Skin epidermis (tissue), 12 donors: ENCODE results near the gene IQCN.

Experiments
- H3K27ac ChIP-seq, 21 experiments: fragments of 200-600 bp; sonication (generic) in 11 of 21; one replicate each; pipeline ENCODE4 v1.5.0; 2020; ENCODE audit warnings: mild to moderate bottlenecking in 3 of 21, inconsistent platforms in 2 of 21, moderate library complexity in 2 of 21
- H3K4me3 ChIP-seq, 7 experiments: fragments of 200-600 bp; sonication (generic) in 2 of 7; one replicate each; pipeline ENCODE4 v1.5.0; 2020; ENCODE audit warnings: inconsistent platforms in 2 of 7, mild to moderate bottlenecking in 2 of 7, moderate library complexity in 1 of 7

Gene IQCN, protein sequence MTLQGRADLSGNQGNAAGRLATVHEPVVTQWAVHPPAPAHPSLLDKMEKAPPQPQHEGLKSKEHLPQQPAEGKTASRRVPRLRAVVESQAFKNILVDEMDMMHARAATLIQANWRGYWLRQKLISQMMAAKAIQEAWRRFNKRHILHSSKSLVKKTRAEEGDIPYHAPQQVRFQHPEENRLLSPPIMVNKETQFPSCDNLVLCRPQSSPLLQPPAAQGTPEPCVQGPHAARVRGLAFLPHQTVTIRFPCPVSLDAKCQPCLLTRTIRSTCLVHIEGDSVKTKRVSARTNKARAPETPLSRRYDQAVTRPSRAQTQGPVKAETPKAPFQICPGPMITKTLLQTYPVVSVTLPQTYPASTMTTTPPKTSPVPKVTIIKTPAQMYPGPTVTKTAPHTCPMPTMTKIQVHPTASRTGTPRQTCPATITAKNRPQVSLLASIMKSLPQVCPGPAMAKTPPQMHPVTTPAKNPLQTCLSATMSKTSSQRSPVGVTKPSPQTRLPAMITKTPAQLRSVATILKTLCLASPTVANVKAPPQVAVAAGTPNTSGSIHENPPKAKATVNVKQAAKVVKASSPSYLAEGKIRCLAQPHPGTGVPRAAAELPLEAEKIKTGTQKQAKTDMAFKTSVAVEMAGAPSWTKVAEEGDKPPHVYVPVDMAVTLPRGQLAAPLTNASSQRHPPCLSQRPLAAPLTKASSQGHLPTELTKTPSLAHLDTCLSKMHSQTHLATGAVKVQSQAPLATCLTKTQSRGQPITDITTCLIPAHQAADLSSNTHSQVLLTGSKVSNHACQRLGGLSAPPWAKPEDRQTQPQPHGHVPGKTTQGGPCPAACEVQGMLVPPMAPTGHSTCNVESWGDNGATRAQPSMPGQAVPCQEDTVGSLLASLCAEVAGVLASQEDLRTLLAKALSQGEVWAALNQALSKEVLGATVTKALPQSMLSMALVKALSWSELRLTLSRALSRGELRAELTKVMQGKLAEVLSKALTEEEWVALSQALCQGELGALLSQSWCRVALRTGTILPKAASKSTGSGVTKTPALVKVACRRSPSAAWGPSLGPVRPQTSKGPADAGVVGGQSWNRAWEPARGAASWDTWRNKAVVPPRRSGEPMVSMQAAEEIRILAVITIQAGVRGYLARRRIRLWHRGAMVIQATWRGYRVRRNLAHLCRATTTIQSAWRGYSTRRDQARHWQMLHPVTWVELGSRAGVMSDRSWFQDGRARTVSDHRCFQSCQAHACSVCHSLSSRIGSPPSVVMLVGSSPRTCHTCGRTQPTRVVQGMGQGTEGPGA (N-terminal part only)

DNA sequence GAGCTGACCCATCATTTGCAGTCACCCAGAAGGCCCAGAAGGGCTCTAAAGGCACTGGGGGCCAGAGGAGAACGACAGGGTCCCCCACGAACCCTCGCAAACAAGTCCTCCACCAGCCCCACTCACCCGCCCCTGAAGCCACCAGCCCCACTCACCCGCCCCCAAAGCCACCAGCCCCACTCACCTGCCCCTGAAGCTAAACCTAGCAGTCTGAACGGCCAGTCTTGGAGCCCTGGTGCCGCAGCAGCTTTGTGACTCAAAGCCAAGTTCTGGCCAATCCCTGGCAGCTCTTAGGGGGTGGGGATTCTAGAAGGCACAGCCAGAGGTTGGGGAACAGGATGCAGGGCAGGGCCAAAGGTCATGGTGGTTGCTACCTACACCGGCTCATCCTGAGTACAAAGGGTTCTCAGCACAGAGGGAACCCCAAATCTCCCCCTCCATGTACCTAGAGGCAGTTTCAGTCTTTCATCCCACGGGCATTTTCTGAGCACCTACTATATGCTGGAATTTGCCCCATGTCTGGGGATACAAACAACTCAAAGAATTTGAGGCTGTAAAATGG lies at the start of gene IQCN:
TSS of gene IQCN (minus strand) at position 234 of the 562 bp plus-strand sequence. CDS start 4,974 bp downstream, outside the sequence.
- no peak within 1 kb of the TSS for H3K4me3 ChIP-seq
- H3K27ac ChIP-seq: peak within 1 kb of the TSS in 10 of 21 experiments; percentile 1 to 65 (median 38)

DNA sequence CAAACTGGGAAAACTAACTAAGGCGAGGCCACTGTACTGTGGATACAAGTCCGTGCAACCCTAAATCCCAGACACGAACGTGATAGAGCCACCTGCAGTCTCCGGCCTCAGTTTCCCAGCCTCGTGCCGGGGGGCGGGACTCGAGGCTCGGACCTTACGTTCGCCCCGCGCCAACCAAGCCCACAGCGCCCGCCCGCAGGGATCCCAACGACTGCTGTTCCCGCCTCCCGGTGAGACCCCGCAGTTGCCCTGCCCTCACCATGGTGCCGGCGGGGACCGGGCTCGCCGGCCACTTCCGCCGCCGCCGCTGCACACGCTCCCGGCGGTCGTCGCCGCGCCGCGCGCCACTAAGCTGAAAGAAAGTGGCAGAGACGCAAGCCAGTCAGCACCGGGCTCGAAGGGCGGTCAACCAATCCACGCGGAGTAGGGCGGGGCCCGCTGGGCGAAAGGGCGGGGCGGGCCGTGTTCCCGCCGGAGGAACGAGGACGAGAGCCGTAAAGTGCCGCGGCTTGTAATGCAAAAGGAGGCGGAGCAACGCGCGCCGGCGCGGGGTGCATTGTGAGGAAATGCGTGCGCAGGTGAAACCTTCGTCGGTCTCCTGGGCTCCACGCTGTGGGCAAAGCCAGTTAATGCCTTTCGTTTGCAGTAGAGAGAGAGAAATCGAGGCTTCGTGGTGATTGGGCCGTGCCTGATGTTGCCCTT lies 48.7 kb upstream of the IQCN start, which contains the start of gene LSM4:
TSS of gene LSM4 (minus strand) at position 318 of the 702 bp plus-strand sequence. CDS start at position 262, 56 bp downstream.
- Histone ChIP-seq H3K4me3 (peak within 1 kb of the TSS; percentile 55 to 93 (median 73)), H3K27ac (peak within 1 kb of the TSS; percentile 52 to 95 (median 90))

DNA sequence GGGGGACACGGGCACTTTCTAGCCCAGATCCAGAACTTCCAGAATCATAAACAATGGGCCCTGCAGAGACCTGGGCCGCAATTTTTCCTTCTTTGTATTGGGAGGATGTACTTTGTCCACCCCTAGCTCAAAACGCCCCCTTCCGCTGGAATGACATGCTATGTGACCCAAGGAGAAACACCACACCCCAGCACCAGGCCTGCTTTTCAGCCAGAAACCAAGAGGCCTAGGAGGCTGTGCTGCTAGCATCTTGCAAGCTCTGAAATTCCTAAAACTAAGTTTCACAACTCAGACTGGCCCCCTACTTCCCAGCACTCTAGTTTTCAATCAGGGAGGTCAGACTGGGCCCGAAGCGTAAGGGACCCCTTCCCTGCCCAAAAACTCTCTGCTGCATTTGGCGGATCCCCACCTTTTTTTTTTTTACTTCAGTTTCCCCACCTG lies 48.1 kb upstream of the IQCN start:
- Histone ChIP-seq H3K4me3 (peak overlapping the region; percentile 55 to 93 (median 73)), H3K27ac (peak overlapping the region; percentile 52 to 95 (median 90))

DNA sequence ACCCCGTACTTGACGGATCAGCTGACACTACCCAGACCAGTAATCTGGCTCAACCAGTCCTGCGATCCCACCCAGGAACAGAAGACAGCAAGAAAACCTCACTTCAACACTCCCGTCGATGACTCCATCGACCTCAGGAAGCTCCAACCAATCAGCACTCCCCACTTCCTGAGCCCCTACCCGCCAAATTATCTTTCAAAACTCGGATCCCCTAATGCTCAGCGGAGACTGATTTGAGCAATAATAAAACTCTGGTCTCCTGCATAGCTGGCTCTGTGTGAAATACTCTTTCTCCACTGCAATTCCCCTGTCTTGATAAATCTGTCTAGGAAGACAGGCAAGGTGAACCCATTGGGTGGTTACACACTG lies 47.5 kb upstream of the IQCN start:
- Histone ChIP-seq H3K27ac (peak overlapping the region in 19 of 21 experiments; percentile 81 to 95 (median 90)), H3K4me3 (peak overlapping the region in 3 of 7 experiments; percentile 55 to 73 (median 62))

DNA sequence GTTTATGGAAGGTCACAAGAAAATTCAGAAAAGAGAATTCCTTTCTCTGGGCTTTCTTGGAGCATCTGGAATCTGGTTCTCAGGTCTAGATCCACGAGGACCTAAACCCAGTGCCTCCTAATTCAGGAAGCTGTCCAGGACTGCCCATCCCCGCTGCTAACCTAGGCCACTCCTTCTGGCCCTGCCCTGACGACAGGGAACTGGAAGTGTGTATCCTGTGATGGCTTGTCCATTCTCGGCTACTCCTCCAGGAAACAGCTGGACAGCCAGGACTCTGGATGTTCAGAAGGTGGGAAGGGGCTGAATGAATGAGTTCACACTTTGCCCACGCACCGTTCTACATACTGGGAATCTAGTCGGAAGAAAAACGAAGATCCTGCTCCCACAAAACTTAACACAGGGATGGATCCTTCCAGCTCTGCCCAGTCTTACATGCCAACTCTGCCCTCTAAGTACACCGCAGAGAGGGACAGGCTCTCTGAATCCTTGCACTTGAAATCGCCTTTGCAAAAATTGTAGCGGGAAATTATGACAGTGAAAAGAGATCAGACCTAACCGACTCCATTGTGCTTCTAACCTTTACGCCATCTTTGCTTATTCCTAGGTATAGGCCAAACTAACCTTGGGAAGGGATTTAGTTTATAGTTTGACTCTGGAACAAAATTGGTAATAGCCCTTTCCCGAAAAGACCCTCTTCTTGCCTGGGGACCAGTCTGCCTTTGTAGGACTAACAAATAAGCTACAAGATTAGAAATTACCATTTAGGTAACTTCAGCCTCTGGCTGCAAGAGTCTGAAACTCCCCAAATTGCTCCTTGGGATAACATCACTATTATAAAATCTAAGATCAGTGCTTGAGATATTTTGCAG lies 46.8 kb upstream of the IQCN start:
- Histone ChIP-seq H3K4me3 (peak overlapping the region in 1 of 7 experiments; percentile 62), H3K27ac (peak overlapping the region in 17 of 21 experiments; percentile 33 to 95 (median 90))

DNA sequence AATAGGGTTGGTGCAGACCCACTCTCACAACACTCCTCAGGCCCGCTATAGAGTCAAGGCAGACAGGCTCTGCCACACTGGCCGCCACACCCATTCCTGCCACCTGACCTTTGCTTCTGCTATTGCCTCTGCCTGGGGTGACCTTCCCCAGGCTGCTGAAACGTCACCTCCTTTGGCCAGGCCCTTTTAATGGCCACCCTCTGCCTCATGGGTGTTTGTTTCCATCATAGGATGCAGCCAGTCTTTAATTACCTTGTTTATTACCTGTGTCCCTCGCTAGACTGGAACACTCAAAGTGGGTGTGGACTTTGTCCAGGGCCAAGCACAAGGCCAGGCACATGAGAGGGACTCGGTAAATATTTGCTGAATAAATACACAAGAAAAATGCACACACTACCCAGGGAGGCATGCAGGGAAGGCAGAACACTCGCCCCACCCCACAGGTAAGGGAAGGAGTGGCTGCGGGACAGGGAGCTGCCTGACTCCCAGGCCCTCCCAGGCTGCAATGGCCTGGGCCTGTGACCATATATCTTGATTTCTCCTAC lies 45.4 kb upstream of the IQCN start:
- Histone ChIP-seq H3K4me3 (no peak overlapping the region), H3K27ac (peak overlapping the region in 17 of 21 experiments; percentile 11 to 93 (median 77))

DNA sequence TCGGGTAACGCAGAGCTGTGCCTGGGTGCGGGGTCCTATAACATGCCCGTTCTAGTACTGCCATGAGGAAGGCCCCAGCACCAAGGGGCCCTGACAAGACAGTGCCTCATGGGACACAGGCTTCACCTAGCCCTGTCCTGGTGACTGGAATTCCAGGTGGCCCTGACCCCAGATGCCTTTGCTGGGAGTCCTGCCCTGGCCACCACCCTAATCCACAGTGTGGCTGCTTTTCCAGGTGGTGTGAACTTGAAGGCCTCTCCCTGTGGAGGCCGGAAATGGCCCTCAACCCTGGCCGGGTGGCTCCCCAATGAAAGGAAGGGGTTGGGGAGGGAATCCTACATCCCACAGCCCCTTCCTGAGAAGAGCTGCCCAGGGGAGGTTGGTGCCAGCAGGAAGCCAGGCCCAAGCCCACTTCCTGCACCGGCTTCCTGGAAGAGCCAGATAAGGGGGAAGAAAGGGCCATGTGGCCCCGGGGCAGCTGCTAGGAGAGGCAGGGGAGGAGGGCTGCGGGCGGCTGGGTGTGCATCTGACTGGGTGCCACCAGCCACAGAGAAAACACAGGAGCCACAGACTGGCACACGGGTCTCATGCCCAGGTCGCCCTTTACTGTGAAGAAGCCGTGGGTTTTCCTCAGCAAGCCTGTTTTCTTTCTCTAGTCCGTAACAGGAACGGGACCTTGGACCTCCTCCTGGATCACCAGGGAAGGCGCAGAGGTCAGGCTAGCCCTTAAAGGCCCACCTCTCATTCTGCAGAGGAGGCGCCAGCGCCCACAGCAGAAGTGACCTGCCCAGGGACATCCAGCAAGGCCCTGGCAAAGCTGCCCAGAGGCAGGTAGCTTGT lies 43.9 kb upstream of the IQCN start:
- H3K4me3 ChIP-seq: no peak overlapping the region
- H3K27ac ChIP-seq: peak overlapping the region; percentile 40 to 93 (median 77)

DNA sequence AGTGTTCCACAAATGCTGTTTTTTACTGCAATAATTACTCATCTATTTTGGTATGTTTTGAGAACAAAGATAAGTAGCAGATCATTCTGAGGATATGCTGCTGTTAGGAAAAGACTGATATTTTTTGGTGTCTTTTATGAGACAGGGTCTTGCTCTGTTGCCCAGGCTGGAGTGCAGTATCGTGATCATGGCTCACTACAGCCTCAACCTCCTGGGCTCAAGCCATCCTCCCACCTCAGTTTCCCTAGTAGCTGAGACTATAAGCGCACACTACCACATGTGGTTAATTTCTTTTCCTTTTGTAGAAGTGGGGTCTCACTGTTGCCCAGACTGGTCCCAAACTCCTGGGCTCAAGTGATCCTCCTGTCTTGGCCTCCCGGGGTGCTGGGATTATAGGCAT lies 39.1 kb upstream of the IQCN start:
- Histone ChIP-seq H3K4me3 (no peak overlapping the region), H3K27ac (no peak overlapping the region)

DNA sequence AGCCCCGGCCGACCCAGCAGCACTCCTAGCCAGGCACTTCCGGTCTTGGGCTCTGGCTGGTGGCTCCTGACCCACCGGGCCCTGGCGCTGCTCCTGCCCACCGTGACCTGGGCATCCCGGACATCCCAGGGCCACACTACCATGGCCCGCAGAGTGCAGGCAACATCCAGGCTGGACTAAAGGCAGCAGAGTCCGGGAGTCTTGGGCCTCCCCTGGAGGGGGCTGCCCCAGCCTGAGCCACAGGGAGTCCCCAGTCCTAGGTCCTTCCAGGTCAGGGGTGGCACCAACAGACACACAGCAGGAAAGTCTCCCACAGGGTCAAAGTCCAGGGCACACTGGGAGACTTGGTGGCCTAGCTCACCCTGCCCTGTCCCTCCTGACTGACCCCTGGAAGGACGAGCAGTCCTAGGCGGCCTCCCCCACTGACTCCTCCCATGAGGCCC lies 37.9 kb upstream of the IQCN start:
- Histone ChIP-seq H3K4me3 (no peak overlapping the region), H3K27ac (no peak overlapping the region)

DNA sequence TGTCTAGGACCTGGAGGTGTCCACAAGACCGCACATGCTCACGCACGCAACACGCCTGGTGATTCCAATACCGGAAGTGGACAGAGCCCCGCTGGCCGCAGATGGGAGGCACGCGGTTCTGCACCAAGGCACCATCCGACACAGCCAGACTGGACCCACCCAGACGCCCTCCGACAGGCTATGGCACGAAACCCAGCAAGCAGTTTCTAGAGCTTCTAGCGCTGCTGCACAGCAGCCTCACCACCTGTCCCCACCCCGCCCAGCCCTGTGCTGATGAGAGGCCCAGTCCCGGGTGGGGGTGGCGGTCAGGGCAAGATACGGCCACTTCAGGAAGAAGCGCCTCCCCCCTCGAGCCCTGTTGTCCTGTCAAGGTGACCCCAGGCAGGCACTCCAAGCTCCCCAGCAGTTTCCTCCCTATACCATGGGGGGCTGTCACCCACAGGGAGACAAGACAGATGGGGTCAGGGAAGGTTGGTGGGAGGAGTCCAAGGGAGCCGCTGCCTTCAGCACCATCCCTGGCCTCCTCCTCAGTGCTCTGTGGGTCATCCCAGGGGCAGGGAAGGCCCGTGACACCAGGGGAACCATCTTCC lies 37.3 kb upstream of the IQCN start:
- Histone ChIP-seq H3K27ac (no peak overlapping the region), H3K4me3 (no peak overlapping the region)

DNA sequence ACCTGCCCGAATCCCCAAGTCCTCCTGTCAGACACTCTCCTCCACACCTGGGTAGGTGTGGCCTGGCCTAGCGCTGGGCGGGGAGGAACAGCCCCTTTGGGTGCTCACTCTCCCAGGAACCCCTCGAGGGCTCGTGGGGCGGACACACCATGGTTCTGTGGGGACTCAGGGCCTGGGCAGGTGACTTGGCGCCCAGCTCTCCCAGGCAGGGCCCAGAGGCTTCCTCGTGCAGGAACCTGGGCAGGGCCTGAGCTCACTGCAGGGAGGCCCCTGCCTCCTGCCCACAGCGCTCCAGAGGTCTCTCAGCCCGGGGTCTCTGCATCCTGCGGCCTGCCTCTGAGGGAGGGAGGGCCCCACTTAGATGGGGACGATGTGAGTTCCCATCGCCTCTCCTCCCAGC lies 36.7 kb upstream of the IQCN start:
- no peak overlapping the region for H3K4me3 ChIP-seq

DNA sequence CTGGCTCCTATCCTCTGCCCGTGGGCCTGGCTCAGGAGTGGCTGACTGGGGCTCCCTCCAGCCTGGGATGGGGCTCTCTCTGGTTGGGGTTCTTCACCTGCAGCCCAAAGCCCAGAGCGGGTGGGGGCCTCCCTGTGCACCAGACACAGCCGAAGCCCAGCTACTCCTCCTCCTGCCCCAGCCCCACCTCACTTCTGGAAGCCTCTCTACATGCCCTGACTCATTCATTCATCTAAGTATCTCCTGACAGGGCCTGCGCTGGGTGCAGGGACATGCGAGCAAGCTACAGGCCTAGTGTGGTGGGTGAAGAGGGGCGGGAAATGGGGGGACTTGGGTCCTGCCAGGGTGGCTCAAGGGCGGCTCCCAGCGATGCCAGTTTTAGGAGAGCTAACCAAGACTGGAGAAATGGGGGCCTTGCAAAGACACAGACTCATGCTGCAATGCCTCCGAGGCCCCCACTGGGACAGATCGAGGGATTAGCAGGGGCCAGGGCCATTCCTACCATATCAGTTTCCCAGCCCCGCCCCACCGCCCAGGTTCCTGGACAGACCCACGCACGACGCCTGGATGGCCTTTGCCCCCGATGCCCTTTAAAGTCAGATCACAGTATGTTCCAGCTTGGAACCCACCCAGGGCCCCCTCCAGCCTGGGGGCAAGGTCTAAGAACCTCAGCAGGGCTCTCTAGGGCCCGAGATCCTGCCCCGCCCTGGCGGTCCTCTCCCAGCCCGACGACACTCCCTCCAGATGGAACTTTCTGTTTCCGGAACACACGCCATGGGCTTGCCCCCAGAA lies 36.1 kb upstream of the IQCN start:
- H3K27ac ChIP-seq: peak overlapping the region in 1 of 21 experiments; percentile 2
- no peak overlapping the region for H3K4me3 ChIP-seq

More for the DNA sequence above, 36.7 kb upstream of the IQCN start:
- H3K27ac ChIP-seq: peak overlapping the region in 1 of 21 experiments; percentile 2

DNA sequence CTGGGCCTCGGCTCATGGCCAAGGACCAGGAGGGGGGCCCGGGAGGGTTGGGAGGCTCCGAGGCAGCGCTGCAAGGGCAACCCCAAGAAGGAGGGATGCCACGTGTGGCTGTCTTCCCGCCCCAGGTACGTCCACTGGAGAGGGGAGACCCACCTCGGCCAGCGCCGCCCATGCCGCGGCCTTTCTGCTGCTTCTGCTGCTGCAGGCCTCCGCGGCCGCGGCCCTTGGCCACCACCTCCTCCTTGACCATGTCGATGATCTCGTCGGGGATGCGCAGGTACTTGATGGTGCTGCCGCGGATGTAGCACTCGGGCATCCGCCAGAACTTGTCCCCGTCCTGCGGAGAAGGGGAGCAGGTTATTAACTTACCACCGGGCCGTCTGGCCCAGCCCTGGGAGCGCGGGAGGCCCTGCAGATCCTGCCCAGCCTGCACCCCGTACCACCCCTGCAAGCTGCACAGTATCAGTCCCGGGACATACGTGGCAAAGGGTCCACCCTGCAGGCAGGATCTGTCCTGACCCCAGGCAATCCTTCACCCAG lies 35.3 kb upstream of the IQCN start:
- H3K4me3 ChIP-seq: no peak overlapping the region

DNA sequence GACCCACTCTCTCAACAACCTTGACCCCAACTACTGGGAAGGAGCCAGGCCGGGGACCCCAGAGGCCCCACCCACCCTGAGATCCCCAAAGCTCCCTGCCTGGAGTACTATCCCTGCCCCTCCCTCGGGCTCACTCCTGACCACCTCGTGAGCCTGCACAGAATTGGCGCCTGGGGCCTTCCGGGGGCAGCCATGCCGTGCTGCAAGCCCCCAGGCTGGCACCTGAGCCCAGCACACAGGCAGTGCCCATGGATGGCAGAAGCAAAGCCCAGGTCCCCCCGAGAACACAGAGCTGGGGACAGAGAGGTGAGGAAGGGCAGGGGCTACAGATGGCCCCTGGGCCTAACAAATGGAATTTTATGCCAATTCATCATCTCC lies 34.7 kb upstream of the IQCN start:
- H3K4me3 ChIP-seq: no peak overlapping the region
- H3K27ac ChIP-seq: peak overlapping the region in 5 of 21 experiments; percentile 14 to 96 (median 95)

More for the DNA sequence above, 35.3 kb upstream of the IQCN start:
- H3K27ac ChIP-seq: peak overlapping the region in 1 of 21 experiments; percentile 95
